ENCODE results near the gene DENND1C. TPM values are rescaled to one million over a fixed set of nuclear protein-coding genes. Genes with fewer than 3 reads are reported as not detected.

The DENND1C gene
- total and polyA plus RNA-seq, 9 donors, result 0.13 to 2.1 (median 0.71) TPM

DNA sequence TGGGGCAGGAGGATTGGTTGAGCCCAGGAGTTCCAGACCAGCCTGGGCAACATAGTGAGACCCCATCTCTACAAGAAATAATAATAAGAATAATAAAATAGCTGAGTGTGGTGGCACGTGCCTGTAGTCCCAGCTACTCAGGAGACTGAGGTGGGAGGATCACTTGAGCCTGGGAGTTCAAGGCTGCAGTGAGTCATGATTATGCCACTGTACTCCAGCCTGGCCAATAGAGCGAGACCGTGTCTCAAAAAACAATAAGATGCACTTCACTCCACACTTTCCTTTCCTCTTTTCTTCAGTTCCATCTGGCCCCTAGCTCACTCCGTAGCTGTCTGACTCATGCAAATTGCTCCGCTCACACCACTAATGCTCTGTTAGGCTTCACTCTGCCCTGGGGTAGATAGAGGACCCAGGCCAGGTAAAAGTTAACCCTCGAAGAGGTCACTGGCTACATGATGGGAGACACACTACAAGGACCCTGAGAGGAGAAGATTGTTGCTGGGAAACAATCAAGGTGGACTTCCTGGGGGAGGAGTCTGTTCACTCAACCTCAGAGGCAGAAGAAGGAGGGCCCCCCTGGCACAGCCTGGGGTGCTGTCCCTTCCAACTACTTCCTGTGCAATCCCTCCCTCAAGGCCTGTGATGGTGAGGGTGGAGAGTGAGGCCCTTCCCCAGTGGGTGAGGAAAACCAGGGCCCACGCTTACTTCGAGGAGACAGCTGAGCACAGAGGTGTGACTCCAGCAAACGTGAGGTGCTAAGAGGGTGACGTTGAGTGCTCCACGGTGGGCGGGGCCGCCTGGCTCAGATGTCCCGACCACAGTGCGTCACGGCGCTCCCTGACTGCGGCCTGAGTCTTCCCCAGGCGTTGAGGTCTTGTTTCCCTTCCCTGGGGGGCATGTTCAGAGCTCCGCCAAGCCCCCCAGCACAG is 40.4 kb upstream of the DENND1C start:
- H3K27me3 ChIP-seq (ENCODE audit: control insufficient read depth, insufficient read depth, low read length), result no peaks in the 10 kb centered on the region
- 45% methylated on average over 18 of the region's 20 CpGs for WGBS (ENCODE audit: insufficient coverage)
- H3K36me3 ChIP-seq (ENCODE audit: control insufficient read depth, insufficient read depth, low read length), result no peaks in the 10 kb centered on the region
- H3K4me3 ChIP-seq (ENCODE audit: low read length), result no peak overlapping the region
- no peak for DNase-seq
- no peak overlapping the region for H3K27ac ChIP-seq (ENCODE audit: low read length)
- peaks cover 5% of the 10 kb centered on the region for H3K4me1 ChIP-seq (ENCODE audit: control insufficient read depth, insufficient read depth, low read length)
- no peaks in the 10 kb centered on the region for H3K9me3 ChIP-seq (replicated peaks; ENCODE audit: control insufficient read depth, low read depth, low read length)

DNA sequence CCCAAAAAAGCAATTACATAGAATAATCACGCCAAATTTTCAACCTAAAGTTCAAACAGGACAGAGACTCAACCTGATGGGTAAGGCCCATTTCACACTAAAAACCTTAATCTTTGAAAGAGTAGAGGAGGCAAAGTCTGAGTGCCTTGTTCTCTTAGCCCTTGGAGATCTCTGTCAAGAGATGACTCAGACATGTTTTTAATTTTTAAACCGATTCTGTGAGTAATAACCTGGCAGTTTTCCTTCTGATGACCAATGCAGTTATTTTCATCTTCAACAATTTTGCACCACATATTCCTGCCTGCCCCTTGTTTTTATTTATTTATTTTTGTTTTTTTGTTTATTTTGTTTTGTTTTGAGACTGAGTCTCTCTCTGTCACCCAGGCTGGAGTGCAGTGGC is 37.7 kb upstream of the DENND1C start:
- DNase-seq, result peak; percentile 73
- Histone ChIP-seq H3K27ac (ENCODE audit: low read length) (no peak overlapping the region), H3K27me3 (ENCODE audit: control insufficient read depth, insufficient read depth, low read length) (no peaks in the 10 kb centered on the region), H3K4me1 (ENCODE audit: control insufficient read depth, insufficient read depth, low read length) (peaks cover 11% of the 10 kb centered on the region), H3K4me3 (ENCODE audit: low read length) (no peak overlapping the region), H3K36me3 (ENCODE audit: control insufficient read depth, insufficient read depth, low read length) (no peaks in the 10 kb centered on the region), H3K9me3 (replicated peaks; ENCODE audit: control insufficient read depth, low read depth, low read length) (no peaks in the 10 kb centered on the region)
- WGBS (ENCODE audit: insufficient coverage), result no CpG with 5 or more reads among the region's 2 CpGs

DNA sequence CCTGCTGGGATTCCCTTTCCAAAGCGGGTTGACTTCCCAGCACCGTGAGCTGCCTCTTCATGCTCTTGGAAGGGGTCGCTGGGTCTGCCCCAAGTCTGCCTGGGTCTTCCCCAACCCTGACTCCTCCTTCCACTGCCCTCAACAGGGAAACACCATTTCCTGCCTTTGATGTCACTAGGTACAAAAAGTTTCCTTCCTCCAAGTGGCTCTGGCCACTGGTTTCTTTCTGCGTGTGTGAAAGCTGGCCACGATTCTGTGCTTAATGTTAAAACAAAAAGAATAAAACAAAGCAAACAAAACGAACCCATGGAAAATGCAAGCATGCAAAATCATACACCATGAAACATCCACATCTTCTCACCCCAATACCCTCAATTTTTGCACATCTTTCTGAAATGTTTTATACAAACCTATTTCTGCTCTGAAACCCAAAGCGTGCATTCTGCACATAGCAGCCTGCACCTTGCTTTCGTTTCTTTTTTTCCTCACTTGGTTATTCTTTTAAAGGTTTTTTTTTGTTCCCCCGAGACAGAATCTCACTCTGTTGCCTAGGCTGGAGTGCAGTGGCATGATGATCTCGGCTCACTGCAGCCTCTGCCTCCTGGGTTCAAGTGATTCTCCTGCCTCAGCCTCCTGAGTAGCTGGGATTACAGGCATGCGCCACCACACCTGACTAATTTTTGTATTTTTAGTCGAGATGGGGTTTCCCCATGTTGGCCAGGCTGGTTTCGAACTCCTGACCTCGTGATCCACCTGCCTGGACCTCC is 36.7 kb upstream of the DENND1C start:
- H3K27ac ChIP-seq (ENCODE audit: low read length), result no peak overlapping the region
- DNase-seq, result no peak
- no peaks in the 10 kb centered on the region for H3K27me3 ChIP-seq (ENCODE audit: control insufficient read depth, insufficient read depth, low read length)
- no peaks in the 10 kb centered on the region for H3K9me3 ChIP-seq (replicated peaks; ENCODE audit: control insufficient read depth, low read depth, low read length)
- H3K4me3 ChIP-seq (ENCODE audit: low read length), result no peak overlapping the region
- H3K36me3 ChIP-seq (ENCODE audit: control insufficient read depth, insufficient read depth, low read length), result no peaks in the 10 kb centered on the region
- H3K4me1 ChIP-seq (ENCODE audit: control insufficient read depth, insufficient read depth, low read length), result peaks cover 11% of the 10 kb centered on the region
- 58% methylated on average over 8 of the region's 14 CpGs for WGBS (ENCODE audit: insufficient coverage)

DNA sequence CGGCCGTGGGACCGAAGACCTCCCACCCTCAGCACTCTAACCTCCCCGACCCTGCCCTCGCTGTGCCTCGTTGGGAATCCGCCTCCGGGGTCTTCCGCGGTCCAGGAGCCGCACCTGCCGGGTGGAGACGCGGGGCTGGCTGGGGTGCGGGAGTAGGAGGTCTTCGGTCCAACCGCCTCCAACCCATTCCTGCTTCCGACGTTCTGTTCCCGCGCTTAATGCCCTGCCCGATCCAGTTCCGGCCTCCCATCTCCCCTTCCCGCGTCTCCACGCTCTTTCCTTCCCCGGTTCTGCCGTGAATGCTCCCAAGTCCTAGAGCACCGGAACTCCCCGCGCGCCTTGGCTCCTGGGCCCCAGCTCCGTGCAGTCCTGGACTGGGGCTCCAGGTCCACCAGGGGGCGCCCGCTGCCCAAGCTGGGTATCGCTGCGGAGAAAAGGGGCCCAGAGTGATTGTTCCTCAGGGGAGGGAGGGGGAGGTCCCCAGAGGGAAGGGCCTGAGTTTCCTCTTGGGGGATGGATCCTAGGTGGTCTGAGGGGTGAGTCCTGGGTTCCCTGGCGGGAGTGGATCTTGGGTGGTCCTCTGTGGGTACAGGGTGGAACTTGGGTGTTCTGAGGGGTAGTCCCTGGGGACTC is 35.2 kb upstream of the DENND1C start:
- DNase-seq, result peak; percentile 90
- Histone ChIP-seq H3K36me3 (ENCODE audit: control insufficient read depth, insufficient read depth, low read length) (no peaks in the 10 kb centered on the region), H3K4me3 (ENCODE audit: low read length) (peak overlapping the region; percentile 62), H3K9me3 (replicated peaks; ENCODE audit: control insufficient read depth, low read depth, low read length) (no peaks in the 10 kb centered on the region), H3K4me1 (ENCODE audit: control insufficient read depth, insufficient read depth, low read length) (peaks cover 11% of the 10 kb centered on the region), H3K27ac (ENCODE audit: low read length) (peak overlapping the region; percentile 69), H3K27me3 (ENCODE audit: control insufficient read depth, insufficient read depth, low read length) (no peaks in the 10 kb centered on the region)
- WGBS (ENCODE audit: insufficient coverage), result 2% methylated on average over 16 of the region's 38 CpGs

DNA sequence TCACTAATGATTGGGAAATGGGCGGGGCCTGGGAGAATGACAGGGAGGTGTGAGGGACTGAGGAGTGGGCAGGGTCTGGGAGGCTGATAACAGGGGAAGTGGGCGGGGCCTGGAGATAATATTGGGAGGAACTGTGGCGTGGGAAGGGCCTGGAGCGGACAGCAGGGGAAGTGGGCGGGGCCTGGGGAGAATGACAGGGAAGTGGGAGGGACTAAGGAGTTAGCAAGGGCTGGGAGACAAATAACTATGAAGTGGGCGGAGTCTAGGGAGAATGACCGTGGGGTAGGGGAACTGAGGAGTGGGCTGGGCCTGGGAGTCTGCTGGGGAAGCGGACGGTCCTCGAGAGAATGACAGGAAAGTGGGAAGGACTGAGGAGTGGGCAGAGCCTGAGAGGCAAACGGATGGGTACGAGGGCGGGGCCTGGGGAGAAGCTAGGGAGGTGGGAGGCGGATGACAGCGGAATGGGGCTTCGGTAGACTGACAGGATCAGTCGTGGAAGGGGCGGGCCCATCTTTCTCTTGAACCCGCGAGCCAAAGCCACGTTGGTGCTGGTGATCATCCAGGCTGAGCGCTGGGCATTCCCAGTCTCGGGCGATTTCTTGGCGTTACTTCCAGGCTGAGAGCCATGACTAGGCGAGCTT is 34.6 kb upstream of the DENND1C start:
- Histone ChIP-seq H3K27ac (ENCODE audit: low read length) (peak overlapping the region; percentile 69), H3K27me3 (ENCODE audit: control insufficient read depth, insufficient read depth, low read length) (no peaks in the 10 kb centered on the region), H3K4me3 (ENCODE audit: low read length) (peak overlapping the region; percentile 62), H3K36me3 (ENCODE audit: control insufficient read depth, insufficient read depth, low read length) (no peaks in the 10 kb centered on the region), H3K4me1 (ENCODE audit: control insufficient read depth, insufficient read depth, low read length) (peaks cover 11% of the 10 kb centered on the region), H3K9me3 (replicated peaks; ENCODE audit: control insufficient read depth, low read depth, low read length) (no peaks in the 10 kb centered on the region)
- peak; percentile 94 for DNase-seq
- under 1% methylated on average over 25 of the region's 26 CpGs for WGBS (ENCODE audit: insufficient coverage)

DNA sequence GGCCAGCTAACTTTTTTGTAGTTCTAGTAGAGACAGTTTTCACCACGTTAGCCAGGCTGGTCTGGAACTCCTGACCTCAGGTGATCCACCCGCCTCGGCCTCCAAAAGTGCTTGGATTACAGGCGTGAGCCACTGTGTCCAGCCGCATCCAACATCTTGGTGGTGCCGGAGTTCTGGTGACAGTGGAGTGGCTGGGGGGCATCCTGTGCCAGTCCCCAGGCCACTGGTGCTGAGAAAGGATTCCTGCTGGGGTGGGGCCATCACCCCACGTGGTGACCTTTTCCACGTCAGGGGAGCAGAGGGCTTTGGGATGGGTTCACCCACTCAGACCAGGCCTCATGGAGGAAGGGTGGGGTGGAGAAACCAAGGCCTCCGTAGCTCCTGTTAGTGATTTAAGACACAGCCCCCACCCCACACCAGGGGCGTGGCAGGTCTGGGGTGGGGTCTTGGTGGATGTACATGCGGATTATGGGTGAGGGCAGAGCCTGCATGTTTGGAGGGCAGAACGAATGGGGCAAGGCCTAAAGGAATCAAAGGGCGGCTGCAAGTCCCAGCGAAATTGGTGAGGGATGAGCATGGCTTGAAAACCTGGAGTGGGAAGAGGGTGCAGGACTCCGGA is 33.4 kb upstream of the DENND1C start:
- no peaks in the 10 kb centered on the region for H3K9me3 ChIP-seq (replicated peaks; ENCODE audit: control insufficient read depth, low read depth, low read length)
- no peak overlapping the region for H3K27ac ChIP-seq (ENCODE audit: low read length)
- WGBS (ENCODE audit: insufficient coverage), result 81% methylated on average over 12 of the region's 15 CpGs
- no peaks in the 10 kb centered on the region for H3K27me3 ChIP-seq (ENCODE audit: control insufficient read depth, insufficient read depth, low read length)
- H3K4me3 ChIP-seq (ENCODE audit: low read length), result no peak overlapping the region
- peaks cover 11% of the 10 kb centered on the region for H3K4me1 ChIP-seq (ENCODE audit: control insufficient read depth, insufficient read depth, low read length)
- DNase-seq, result no peak
- H3K36me3 ChIP-seq (ENCODE audit: control insufficient read depth, insufficient read depth, low read length), result no peaks in the 10 kb centered on the region

DNA sequence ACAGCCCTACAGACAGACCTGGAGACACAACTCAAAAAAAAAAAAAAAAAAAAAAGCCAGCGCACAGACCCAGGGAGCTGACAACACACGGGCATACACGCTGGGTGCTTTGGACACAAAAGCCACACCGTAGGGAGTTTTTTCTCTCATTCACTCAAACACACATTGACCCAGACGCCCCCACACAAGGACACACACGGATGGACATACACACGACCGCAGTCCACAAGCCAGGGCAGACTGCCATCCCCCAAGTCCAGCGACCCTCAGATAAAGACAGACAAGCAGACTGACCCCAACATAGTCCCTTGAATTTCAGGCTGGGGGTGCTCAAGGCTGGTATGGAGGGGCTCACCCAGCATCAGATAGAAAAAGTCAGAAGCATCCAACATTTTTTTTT is 32.5 kb upstream of the DENND1C start:
- no peak overlapping the region for H3K27ac ChIP-seq (ENCODE audit: low read length)
- DNase-seq, result no peak
- no CpG with 5 or more reads among the region's 9 CpGs for WGBS (ENCODE audit: insufficient coverage)
- no peaks in the 10 kb centered on the region for H3K9me3 ChIP-seq (replicated peaks; ENCODE audit: control insufficient read depth, low read depth, low read length)
- peaks cover 11% of the 10 kb centered on the region for H3K4me1 ChIP-seq (ENCODE audit: control insufficient read depth, insufficient read depth, low read length)
- H3K36me3 ChIP-seq (ENCODE audit: control insufficient read depth, insufficient read depth, low read length), result no peaks in the 10 kb centered on the region
- no peaks in the 10 kb centered on the region for H3K27me3 ChIP-seq (ENCODE audit: control insufficient read depth, insufficient read depth, low read length)
- H3K4me3 ChIP-seq (ENCODE audit: low read length), result no peak overlapping the region

DNA sequence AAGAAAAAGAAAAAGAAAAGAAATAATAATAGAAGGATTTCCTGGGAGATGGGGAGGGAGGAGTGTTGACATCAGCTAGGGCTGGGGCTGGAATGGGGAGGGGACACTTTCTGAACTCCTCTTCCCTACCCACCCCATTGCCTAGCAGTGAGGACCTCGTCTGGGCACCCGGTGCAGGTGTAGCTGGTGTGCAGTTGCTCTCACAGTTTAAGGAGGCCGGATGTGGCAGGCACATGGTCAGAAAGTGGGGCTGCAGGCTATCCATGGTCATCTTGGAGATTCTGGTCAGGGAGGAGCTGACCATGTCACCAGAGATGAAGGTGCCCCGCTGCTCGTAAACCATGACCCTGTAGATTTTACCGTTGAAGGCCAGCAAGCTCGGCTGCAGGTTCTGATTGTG is 29.0 kb upstream of the DENND1C start:
- no peak for DNase-seq
- H3K4me3 ChIP-seq (ENCODE audit: low read length), result no peak overlapping the region

DNA sequence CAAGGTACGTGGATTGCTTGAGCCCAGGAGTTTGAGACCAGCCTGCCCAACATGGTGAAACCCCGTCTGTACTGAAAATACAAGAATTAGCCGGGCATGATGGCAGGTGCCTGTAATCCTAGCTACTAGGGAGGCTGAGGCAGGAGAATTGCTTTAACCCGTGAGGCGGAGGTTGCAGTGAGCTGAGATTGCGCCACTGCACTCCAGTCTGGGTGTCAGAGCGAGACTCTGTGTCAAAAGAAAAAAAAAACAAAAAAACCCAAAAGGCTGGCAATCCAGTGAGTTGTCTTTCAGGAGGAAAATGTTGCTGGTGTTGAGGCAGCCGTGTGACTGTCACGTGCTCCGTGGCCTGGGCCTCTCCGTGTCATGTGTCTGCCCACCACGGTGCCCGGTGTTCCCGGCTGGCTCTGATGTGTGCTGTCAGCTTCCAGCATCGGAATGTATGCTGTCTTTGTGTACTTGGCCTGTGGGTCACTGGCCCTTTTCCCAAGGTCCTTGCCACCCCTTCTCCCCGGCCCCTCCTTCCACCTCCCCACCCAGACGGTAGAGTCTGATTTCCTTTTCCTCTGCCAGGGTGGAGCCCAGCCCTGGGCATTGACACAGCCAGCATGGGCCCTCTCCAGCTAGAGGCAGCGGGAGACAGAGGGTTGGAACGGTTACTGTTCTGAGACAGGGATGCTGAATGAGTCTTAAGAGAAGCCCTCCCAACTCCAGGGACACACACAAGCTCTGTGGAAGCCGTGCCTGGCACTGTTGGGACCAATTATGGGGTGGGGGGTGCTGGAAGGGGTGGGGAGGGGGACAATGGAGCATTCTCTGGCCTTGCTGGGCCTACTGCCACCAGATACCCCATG is 27.8 kb upstream of the DENND1C start:
- no peaks in the 10 kb centered on the region for H3K9me3 ChIP-seq (replicated peaks; ENCODE audit: control insufficient read depth, low read depth, low read length)
- DNase-seq, result no peak
- H3K27me3 ChIP-seq (ENCODE audit: control insufficient read depth, insufficient read depth, low read length), result no peaks in the 10 kb centered on the region
- 80% methylated on average over 13 of the region's 20 CpGs for WGBS (ENCODE audit: insufficient coverage)
- no peaks in the 10 kb centered on the region for H3K36me3 ChIP-seq (ENCODE audit: control insufficient read depth, insufficient read depth, low read length)
- no peak overlapping the region for H3K27ac ChIP-seq (ENCODE audit: low read length)
- H3K4me1 ChIP-seq (ENCODE audit: control insufficient read depth, insufficient read depth, low read length), result no peaks in the 10 kb centered on the region
- H3K4me3 ChIP-seq (ENCODE audit: low read length), result no peak overlapping the region

More for the DNA sequence above, 29.0 kb upstream of the DENND1C start:
- no peaks in the 10 kb centered on the region for H3K27me3 ChIP-seq (ENCODE audit: control insufficient read depth, insufficient read depth, low read length)
- H3K9me3 ChIP-seq (replicated peaks; ENCODE audit: control insufficient read depth, low read depth, low read length), result no peaks in the 10 kb centered on the region
- H3K4me1 ChIP-seq (ENCODE audit: control insufficient read depth, insufficient read depth, low read length), result no peaks in the 10 kb centered on the region
- no peak overlapping the region for H3K27ac ChIP-seq (ENCODE audit: low read length)
- WGBS (ENCODE audit: insufficient coverage), result 77% methylated on average over 4 of the region's 7 CpGs
- H3K36me3 ChIP-seq (ENCODE audit: control insufficient read depth, insufficient read depth, low read length), result no peaks in the 10 kb centered on the region
